DOHH2 (cell line): ENCODE data around the gene FUOM.

Source experiments
- CTCF ChIP-seq: fragments of 200-600 bp; sonication (generic); IDR thresholded peaks from one replicate; pipeline ENCODE4 v1.5.1; 2014; ENCODE audit warnings: antibody characterized with exemption, mild to moderate bottlenecking, low read depth, low read length; ENCODE audit not compliant: poor library complexity, severe bottlenecking
- EZH2phosphoT487 ChIP-seq: fragments of 200-600 bp; sonication (generic); IDR thresholded peaks from 2 replicates; pipeline ENCODE4 v1.6.1; 2017; ENCODE audit warnings: borderline replicate concordance, mild to moderate bottlenecking, antibody characterized with exemption, low read length, moderate library complexity, mixed read lengths

- TF ChIP-seq CTCF (no peak), EZH2phosphoT487 (no peak)
Observed at GRCh38 chr10:133366751-133367150, 8.9 kb upstream of the FUOM start.
